Psoas muscle (tissue), 8 donors: ENCODE results near the gene ITGA11. TPM values are rescaled to one million over a fixed set of nuclear protein-coding genes. Genes with fewer than 3 reads are reported as not detected.
A peak's percentile ranks its signal among the peaks of the same experiment; 100 is the strongest.

ENCODE experiments used
- ATAC-seq, 4 donors: fragments of 200-7000 bp; cut with Tn5 transposase; one replicate each; pipeline ENCODE4 v1.9.1; 2020; ENCODE audit warnings: moderate library complexity in 3 of 4, mild to moderate bottlenecking in 2 of 4
- DNase-seq, 2 donors: peaks; one replicate each; pipeline ENCODE4 v3.0.0-alpha.2; 2020
- H3K27ac ChIP-seq: fragments of 200-600 bp; one replicate; pipeline ENCODE4 v1.8.0; 2022
- H3K27me3 ChIP-seq, 3 donors: fragments of 200-600 bp in 1 of 3; one replicate each; pipeline versions ENCODE4 v1.6.1 to v1.8.0; 2013 to 2022; ENCODE audit warnings: low read length in 2 of 3, mild to moderate bottlenecking in 2 of 3, moderate library complexity in 1 of 3; ENCODE audit not compliant: insufficient read depth in 3 of 3
- H3K36me3 ChIP-seq, 2 donors: fragments of 200-600 bp in 1 of 2; one replicate each; pipeline versions ENCODE4 v1.6.1 to v1.8.0; 2013 to 2022; ENCODE audit warnings: low read depth in 1 of 2, mild to moderate bottlenecking in 1 of 2, moderate library complexity in 1 of 2; ENCODE audit not compliant: insufficient read depth in 1 of 2
- H3K4me1 ChIP-seq: fragments of 200-600 bp; one replicate; pipeline ENCODE4 v1.8.0; 2022
- H3K4me3 ChIP-seq: fragments of 200-600 bp; one replicate; pipeline ENCODE4 v1.8.0; 2022; ENCODE audit warnings: mild to moderate bottlenecking
- H3K9me3 ChIP-seq: fragments of 200-600 bp; one replicate; pipeline ENCODE4 v1.8.0; 2022
- WGBS, 3 donors: extraction: QIAGEN DNeasy Blood & Tissue Kit; methylation state at CpG; one replicate each; pipeline versions ENCODE4 v1.1.6 to v1.1.7; 2013; 5-methylcytosine and 5-hydroxymethylcytosine counted together
- intact Hi-C, 2 donors: fragments of 100-400 bp; cut with DNase I; formaldehyde crosslinking; loops; one replicate each; pipeline versions ENCODE4 v1.11.0 to v1.14.2; 2022
- polyA plus RNA-seq, 3 donors: library from polyadenylated mRNA; stranded (reverse); fragments of 200-250 nt; gene quantifications; one replicate each; pipeline ENCODE4 v1.2.3, GENCODE V29; 2013
- total RNA-seq, 4 donors: library from RNA; stranded (reverse); fragmentation: NEBNext Ultra II Directional in 2 of 4; extraction: Animal tissue kit (Norgen Biotek cat#: 25700) in 2 of 4; gene quantifications; one replicate each; pipeline versions ENCODE4 v1.2.1 to v1.2.4, GENCODE V29; 2021 to 2023
- TF ChIP-seq, protein P1 (sequence below): fragments of 200-600 bp; IDR thresholded peaks from one replicate; pipeline ENCODE4 v1.8.0; 2022; ENCODE audit warnings: antibody characterized with exemption
- donor health status: healthy with polysubstance abuse.
- donor health status: DM: no; HTN: no; CAD: no; lungs with moderate emphysema.
- donor health status: Bipolar disorder and iron deficiency.
- donor health status: healthy.
- donor health status: DM: yes; HTN: yes; CAD: no.
- donor health status: DM: no; HTN: no; CAD: no.
- donor health status: DM: no; HTN: no; CAD: no.
- donor health status: DM: yes; HTN: yes; CAD: no.

The ITGA11 gene
- total and polyA plus RNA-seq, 7 donors, result 0.10 to 7.9 (median 0.97) TPM

DNA sequence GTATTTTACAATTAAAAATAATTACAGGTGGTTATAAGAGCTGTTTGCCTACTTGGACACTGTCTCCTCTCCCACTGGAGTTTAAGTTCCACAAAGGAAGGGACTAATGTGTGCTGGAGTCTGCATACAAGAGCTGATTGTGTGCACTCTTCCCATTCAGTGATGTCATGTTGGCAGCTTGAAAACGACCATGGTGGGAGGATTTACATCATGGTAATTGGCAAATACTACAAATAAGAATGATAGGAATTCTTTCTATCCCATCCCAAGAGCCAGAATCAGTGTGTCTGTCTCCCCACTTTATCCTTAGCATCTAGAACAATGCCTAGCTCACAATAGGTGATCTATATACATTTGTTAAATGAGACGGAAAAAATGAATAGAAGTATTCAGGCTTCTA, 14.1 kb downstream of the ITGA11 start:
- TF ChIP-seq, protein P1, sequence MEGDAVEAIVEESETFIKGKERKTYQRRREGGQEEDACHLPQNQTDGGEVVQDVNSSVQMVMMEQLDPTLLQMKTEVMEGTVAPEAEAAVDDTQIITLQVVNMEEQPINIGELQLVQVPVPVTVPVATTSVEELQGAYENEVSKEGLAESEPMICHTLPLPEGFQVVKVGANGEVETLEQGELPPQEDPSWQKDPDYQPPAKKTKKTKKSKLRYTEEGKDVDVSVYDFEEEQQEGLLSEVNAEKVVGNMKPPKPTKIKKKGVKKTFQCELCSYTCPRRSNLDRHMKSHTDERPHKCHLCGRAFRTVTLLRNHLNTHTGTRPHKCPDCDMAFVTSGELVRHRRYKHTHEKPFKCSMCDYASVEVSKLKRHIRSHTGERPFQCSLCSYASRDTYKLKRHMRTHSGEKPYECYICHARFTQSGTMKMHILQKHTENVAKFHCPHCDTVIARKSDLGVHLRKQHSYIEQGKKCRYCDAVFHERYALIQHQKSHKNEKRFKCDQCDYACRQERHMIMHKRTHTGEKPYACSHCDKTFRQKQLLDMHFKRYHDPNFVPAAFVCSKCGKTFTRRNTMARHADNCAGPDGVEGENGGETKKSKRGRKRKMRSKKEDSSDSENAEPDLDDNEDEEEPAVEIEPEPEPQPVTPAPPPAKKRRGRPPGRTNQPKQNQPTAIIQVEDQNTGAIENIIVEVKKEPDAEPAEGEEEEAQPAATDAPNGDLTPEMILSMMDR, result no peak
- DNase-seq (no peak), ATAC-seq (no peak)
- H3K9me3 ChIP-seq, result no peaks in the 10 kb centered on the region
- no peak overlapping the region for H3K27ac ChIP-seq
- intact Hi-C loops, result no loop called here
- 52 to 60% (median 53%) methylated on average over 2 of the region's 2 CpGs for WGBS, 3 donors
- H3K27me3 ChIP-seq, result no peaks in the 10 kb centered on the region
- H3K4me1 ChIP-seq, result no peaks in the 10 kb centered on the region
- H3K4me3 ChIP-seq, result no peak overlapping the region
- H3K36me3 ChIP-seq, result no peaks in the 10 kb centered on the region

DNA sequence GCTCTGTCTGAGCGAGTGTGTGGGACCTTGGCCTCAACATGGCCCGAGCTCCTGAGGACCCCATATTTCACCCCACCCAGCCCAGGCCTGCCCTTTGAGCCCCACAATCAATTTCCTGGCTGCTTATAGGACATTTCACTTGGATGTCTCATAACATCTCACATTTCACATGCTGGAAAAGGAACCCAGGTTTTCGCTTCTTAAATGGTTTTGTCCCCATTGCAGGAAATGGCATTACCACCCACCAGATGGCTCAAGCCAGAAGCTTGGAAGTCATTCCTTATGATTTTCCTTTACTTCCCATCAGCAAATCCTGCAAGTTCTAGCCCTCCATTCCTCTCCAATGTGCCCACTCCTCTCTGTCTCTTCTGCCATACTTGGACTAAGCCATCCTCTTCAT, 14.9 kb downstream of the ITGA11 start:
- ATAC-seq, result no peak
- Histone ChIP-seq H3K4me1 (no peaks in the 10 kb centered on the region), H3K27me3 (no peaks in the 10 kb centered on the region), H3K4me3 (no peak overlapping the region), H3K27ac (no peak overlapping the region), H3K36me3 (no peaks in the 10 kb centered on the region), H3K9me3 (no peaks in the 10 kb centered on the region)
- DNase-seq, result no peak
- intact Hi-C loops, result no loop called here
- TF ChIP-seq, protein P1, result no peak
- 82 to 90% (median 82%) methylated on average over 3 of the region's 3 CpGs for WGBS, 3 donors

DNA sequence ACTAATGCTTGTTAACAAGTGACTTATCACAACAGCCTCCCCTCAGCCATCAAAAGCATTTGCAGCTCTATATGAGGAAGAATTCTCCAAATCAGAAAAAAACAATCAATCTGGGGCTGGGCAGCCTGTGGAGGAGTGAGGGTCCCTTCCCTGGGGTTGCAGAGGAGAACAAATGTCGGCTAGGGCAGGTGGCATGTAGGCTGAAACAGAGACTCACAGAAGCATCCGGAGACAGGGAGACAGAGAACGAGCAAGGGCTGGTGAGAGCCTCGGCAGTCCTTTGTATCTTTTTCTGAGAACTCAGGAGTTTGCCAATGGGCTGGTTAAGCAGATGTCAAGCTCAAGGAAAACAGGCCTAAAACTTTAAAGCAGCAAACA, 15.8 kb downstream of the ITGA11 start:
- no peaks in the 10 kb centered on the region for H3K4me1 ChIP-seq
- WGBS, 3 donors, result 85 to 89% (median 86%) methylated on average over 4 of the region's 4 CpGs
- no peak overlapping the region for H3K27ac ChIP-seq
- intact Hi-C loops, result no loop called here
- no peaks in the 10 kb centered on the region for H3K9me3 ChIP-seq
- H3K27me3 ChIP-seq, result no peaks in the 10 kb centered on the region
- no peak for ATAC-seq
- no peak for DNase-seq
- no peaks in the 10 kb centered on the region for H3K36me3 ChIP-seq
- H3K4me3 ChIP-seq, result no peak overlapping the region
- TF ChIP-seq, protein P1, result no peak

DNA sequence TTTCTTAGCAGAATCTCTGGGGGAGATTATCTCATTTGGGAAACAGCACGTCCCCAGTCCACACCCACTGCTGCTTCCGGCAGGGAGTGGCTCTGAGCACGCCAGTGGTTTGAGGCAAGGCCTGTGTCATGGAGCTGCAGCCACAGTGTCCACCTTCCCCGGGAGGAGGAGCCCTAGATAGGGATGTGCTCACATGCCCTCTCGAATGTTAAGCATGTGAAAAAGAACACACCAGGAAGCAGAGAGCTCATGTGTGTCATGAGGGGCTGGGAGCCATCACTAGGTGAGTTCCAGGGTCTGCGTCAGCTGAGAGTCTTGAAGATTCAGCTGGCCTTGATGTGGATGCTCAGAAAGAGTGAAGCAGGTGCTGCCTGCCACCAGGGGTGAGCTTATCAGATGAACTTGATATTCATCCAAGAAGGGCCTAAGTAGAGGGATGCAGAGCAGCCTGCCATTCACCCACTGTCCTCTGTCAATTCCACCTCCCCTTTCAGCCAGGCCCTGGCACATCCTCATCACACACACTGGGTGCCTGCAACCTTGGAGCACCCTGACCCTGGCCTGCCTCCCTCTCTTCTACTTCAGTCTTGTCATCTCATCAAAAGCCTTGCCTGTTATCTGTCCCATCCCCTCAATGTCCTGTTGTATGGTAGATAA, 16.3 kb downstream of the ITGA11 start:
- Histone ChIP-seq H3K4me3 (no peak overlapping the region), H3K9me3 (no peaks in the 10 kb centered on the region), H3K27ac (no peak overlapping the region), H3K27me3 (no peaks in the 10 kb centered on the region), H3K36me3 (no peaks in the 10 kb centered on the region), H3K4me1 (no peaks in the 10 kb centered on the region)
- WGBS, 3 donors, result 80 to 85% (median 81%) methylated on average over 6 of the region's 6 CpGs
- ATAC-seq, result peak in 1 of 4 donors; percentile 26
- intact Hi-C loops, result no loop called here
- peak; percentile 41 to 69 for DNase-seq
- TF ChIP-seq, protein P1, result no peak

DNA sequence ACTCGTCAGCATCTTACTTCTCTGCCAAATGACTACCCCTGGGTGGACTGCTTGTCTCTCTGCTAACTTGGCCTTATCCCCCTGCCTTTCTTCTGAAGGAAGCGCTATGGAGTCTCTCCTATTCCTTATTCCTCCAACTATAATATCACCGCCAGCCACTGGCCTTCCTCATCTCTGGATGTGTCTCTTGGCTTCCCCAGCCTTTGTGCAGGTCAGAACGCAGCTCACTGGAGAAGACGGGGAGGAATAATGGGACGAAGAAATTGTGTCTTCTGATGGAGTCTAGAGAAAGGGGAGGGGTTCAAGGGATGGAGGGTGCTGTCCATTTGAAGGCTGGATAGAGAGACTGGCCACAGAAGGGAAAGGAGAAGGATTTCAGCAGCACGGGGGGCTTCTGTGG, 16.9 kb downstream of the ITGA11 start:
- H3K9me3 ChIP-seq, result no peaks in the 10 kb centered on the region
- no peak for DNase-seq
- no peak overlapping the region for H3K27ac ChIP-seq
- intact Hi-C loops, result no loop called here
- no peak for ATAC-seq
- WGBS, 3 donors, result 88 to 92% (median 89%) methylated on average over 7 of the region's 7 CpGs
- TF ChIP-seq, protein P1, result no peak
- no peak overlapping the region for H3K4me3 ChIP-seq
- H3K36me3 ChIP-seq, result no peaks in the 10 kb centered on the region
- H3K27me3 ChIP-seq, result no peaks in the 10 kb centered on the region
- H3K4me1 ChIP-seq, result no peaks in the 10 kb centered on the region
